TTC549 (cell line): ENCODE data around the gene LYL1.

Experiments
- FAIRE-seq: peaks from 2 replicates; lab custom pipeline; 2012; peaks lifted over from hg19 to GRCh38; lab: Jason Lieb, UNC

The LYL1 gene

GRCh38 chr19:13055213-13056051, 47.2 kb downstream of the LYL1 start:
- FAIRE-seq: no peak

- FAIRE-seq: no peak
Observed at GRCh38 chr19:13054626-13055212, 47.9 kb downstream of the LYL1 start.

GRCh38 chr19:13053761-13054625, 48.7 kb downstream of the LYL1 start:
- no peak for FAIRE-seq

- no peak for FAIRE-seq
Observed at GRCh38 chr19:13053238-13053637, 49.4 kb downstream of the LYL1 start.

GRCh38 chr19:13052447-13053175, 50.0 kb downstream of the LYL1 start:
- no peak for FAIRE-seq

GRCh38 chr19:13051557-13052165, 51.0 kb downstream of the LYL1 start:
- FAIRE-seq: no peak

- no peak for FAIRE-seq
Observed at GRCh38 chr19:13050274-13050673, 52.4 kb downstream of the LYL1 start.
